GM19351 (cell line): Measurements from ENCODE around the gene RBCK1.
A peak's percentile ranks its signal among the peaks of the same experiment; 100 is the strongest.

Experiments used
- ATAC-seq: cut with Tn5 transposase; IDR thresholded peaks from one replicate; pipeline ENCODE4 v1.9.1; 2021; ENCODE audit warnings: mild to moderate bottlenecking, moderate library complexity; ENCODE audit not compliant: unreplicated experiment

The RBCK1 gene

GRCh38 chr20:416950-417800, 9.1 kb downstream of the RBCK1 start:
- ATAC-seq: no peak

- no peak for ATAC-seq
Observed at GRCh38 chr20:417801-418342, 9.8 kb downstream of the RBCK1 start.

- no peak for ATAC-seq
Observed at GRCh38 chr20:418858-419365, 10.8 kb downstream of the RBCK1 start.

- peak; percentile 75 for ATAC-seq
Observed at GRCh38 chr20:419556-420165, 11.6 kb downstream of the RBCK1 start.

- no peak for ATAC-seq
Observed at GRCh38 chr20:420166-420620, 12.1 kb downstream of the RBCK1 start.

- ATAC-seq: no peak
Observed at GRCh38 chr20:420721-421574, 12.8 kb downstream of the RBCK1 start.

- no peak for ATAC-seq
Observed at GRCh38 chr20:421685-422250, 13.7 kb downstream of the RBCK1 start.

- ATAC-seq: no peak
Observed at GRCh38 chr20:426566-426965, 18.5 kb downstream of the RBCK1 start.

- ATAC-seq: no peak
Observed at GRCh38 chr20:427401-427800, 19.3 kb downstream of the RBCK1 start.

GRCh38 chr20:427849-428657, 20.0 kb downstream of the RBCK1 start:
- ATAC-seq: no peak

- no peak for ATAC-seq
Observed at GRCh38 chr20:428658-429200, 20.6 kb downstream of the RBCK1 start.

GRCh38 chr20:430091-430999, 22.2 kb downstream of the RBCK1 start:
- ATAC-seq: no peak

- no peak for ATAC-seq
Observed at GRCh38 chr20:431012-431904, 23.2 kb downstream of the RBCK1 start.

GRCh38 chr20:432208-432607, 24.1 kb downstream of the RBCK1 start:
- ATAC-seq: no peak

- ATAC-seq: peak; percentile 14
Observed at GRCh38 chr20:432677-433299, 24.7 kb downstream of the RBCK1 start.

- ATAC-seq: peak; percentile 81
Observed at GRCh38 chr20:433300-433975, 25.3 kb downstream of the RBCK1 start.
